GM13977 (cell line): ENCODE data around the gene MOCOS.

Experiments
- DNase-seq: peaks from one replicate; pipeline ENCODE4 v3.0.0; 2012; ENCODE audit warnings: low spot score
- CTCF ChIP-seq: IDR thresholded peaks from 2 replicates; pipeline ENCODE4 v1.5.1; 2012; ENCODE audit warnings: mild to moderate bottlenecking, control low read depth; ENCODE audit not compliant: insufficient read depth; ENCODE audit errors: extremely low read depth, missing control alignments
- in situ Hi-C: fragments of 300-500 bp; cut with MboI; formaldehyde crosslinking; loops from one replicate; pipeline ENCODE4 v1.12.0; 2022; ENCODE audit warnings: low sequenced_read_pairs, low pct_unique_long_range_greater_than_20kb, mixed read lengths, inconsistent platforms; ENCODE audit not compliant: unreplicated experiment

The MOCOS gene

GRCh38 chr18:36287653-36288052, 100.4 kb downstream of the MOCOS start:
- in situ Hi-C loops, result loop anchor here (10.0 to 25.0 kb wide), 4 partner anchors 193 to 900 kb away; partner anchors contain the start of gene ZNF396
- no peak for TF ChIP-seq CTCF
- no peak for DNase-seq

- TF ChIP-seq CTCF, result no peak
- in situ Hi-C loops, result loop anchor here (10.0 to 25.0 kb wide), 4 partner anchors 194 to 901 kb away; partner anchors contain the start of gene ZNF396
- no peak for DNase-seq
Observed at GRCh38 chr18:36288689-36289088, 101.4 kb downstream of the MOCOS start.

GRCh38 chr18:36294031-36294430, 106.7 kb downstream of the MOCOS start:
- no peak for TF ChIP-seq CTCF
- in situ Hi-C loops, result loop anchor here (25.0 kb wide), 2 partner anchors 282 to 907 kb away; partner anchors contain the start of gene ZNF396
- no peak for DNase-seq

GRCh38 chr18:36295214-36295613, 107.9 kb downstream of the MOCOS start:
- in situ Hi-C loops, result loop anchor here (25.0 kb wide), 2 partner anchors 283 to 908 kb away; partner anchors contain the start of gene ZNF396

GRCh38 chr18:36295880-36296301, 108.6 kb downstream of the MOCOS start:
- in situ Hi-C loops, result loop anchor here (25.0 kb wide), 2 partner anchors 284 to 909 kb away; partner anchors contain the start of gene ZNF396
- TF ChIP-seq CTCF, result no peak
- DNase-seq, result no peak

More at GRCh38 chr18:36295214-36295613, 107.9 kb downstream of the MOCOS start:
- no peak for DNase-seq
- TF ChIP-seq CTCF, result no peak

- in situ Hi-C loops, result loop anchor here (25.0 kb wide), 2 partner anchors 285 to 910 kb away; partner anchors contain the start of gene ZNF396
- DNase-seq, result peak; percentile 49
- peak; percentile 43 for TF ChIP-seq CTCF
Observed at GRCh38 chr18:36296650-36297416, 109.5 kb downstream of the MOCOS start.
